ENCODE results near the gene MCCD1. TPM values are rescaled to one million over a fixed set of nuclear protein-coding genes. Genes with fewer than 3 reads are reported as not detected.
"Not testable (repeated sequence)": the region's sequence is repeated elsewhere in the genome, so short reads cannot be mapped to it uniquely, and the experiment has no call there.

Gene MCCD1
- total RNA-seq, 1 donor from 2014 or later: not detected

DNA sequence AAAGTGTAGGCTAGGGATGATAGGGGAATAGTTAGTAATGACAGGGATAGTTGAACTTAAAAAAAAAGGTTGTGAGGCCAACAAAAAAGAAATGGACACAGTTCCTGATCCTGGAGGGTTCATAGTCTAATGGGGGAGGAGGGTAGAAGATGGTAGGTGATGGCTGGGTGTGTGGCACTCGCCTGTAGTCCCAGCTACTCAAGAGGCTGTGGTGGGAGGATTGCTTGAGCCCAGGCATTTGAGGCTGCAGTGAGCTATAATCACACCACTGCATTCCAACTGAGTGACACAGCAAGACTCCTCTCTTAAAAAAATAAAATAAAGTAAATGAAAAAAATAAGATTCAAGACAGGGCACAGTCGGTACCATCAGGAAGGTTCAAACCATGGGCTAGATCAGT is 33.2 kb upstream of the MCCD1 start:
- Mint-ChIP-seq H3K27me3 (no peaks in the 10 kb centered on the region), H3K4me3 (peak overlapping the region; percentile 93), H3K4me1 (peaks cover 45% of the 10 kb centered on the region), H3K27ac (peak overlapping the region; percentile 97), H3K9me3 (no peaks in the 10 kb centered on the region), H3K36me3 (ENCODE audit: low read depth) (peaks cover 10% of the 10 kb centered on the region)
- intact Hi-C loops (cut with micrococcal nuclease): loop anchor here (5.0 to 10.0 kb wide), 3 partner anchors 93 to 811 kb away; partner anchors contain the start of genes HSPA1B, MICA and PPP1R18
- DNase-seq: no peak

GRCh38 chr6:31496826-31497225 is 31.9 kb upstream of the MCCD1 start:
- peak overlapping the region; percentile 93 for H3K4me3 Mint-ChIP-seq
- H3K27me3 Mint-ChIP-seq, H3K9me3 Mint-ChIP-seq: not testable (repeated sequence)
- peak; percentile 67 for DNase-seq
- intact Hi-C loops (cut with micrococcal nuclease): loop anchor here (1.0 to 10.0 kb wide), 4 partner anchors 95 to 812 kb away; partner anchors contain the start of genes HSPA1B, MICA and PPP1R18
- H3K27ac Mint-ChIP-seq: peak overlapping the region; percentile 89
- peaks cover 51% of the 10 kb centered on the region for H3K4me1 Mint-ChIP-seq
- H3K36me3 Mint-ChIP-seq (ENCODE audit: low read depth): peaks cover 11% of the 10 kb centered on the region

DNA sequence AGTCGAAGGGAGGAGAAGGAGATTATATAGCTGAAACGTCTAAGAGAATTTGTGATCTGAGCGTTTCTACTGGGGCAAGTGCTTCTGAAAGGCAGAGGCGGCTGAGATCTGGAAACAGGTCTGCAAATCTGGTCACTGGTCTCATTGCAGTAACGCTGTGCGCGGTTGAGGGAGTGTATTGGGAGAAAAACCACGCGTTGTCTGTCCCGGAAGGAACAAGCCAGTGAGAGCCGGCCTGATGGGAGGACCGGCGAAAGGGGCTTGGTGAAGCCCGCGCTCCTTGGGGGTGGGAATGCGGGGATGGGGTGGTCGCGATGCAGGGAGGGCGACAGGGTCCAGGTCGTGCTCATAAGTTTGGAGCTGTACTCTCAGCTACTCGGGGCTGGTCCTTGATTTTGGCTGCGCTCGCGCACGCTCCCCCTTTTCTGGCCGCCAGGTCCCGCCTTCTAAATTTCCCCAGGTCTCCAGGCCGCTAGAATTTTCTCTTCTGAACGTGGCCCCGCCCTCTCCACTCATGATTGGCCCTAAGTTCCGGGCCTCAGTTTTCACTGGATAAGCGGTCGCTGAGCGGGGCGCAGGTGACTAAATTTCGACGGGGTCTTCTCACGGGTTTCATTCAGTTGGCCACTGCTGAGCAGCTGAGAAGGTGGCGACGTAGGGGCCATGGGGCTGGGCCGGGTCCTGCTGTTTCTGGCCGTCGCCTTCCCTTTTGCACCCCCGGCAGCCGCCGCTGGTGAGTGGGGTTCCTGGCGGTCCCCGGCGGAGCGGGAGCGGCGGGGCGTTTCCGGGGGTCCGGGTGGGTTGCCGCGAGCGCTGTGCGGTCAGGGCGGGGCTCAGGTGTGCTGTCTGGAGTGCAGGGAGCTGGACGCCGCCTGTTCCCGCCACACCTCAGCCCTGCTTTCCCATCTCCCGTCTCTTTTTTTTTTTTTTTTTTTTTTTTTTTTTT is 31.0 kb upstream of the MCCD1 start, which contains the start of gene MICB:
Gene MICB (plus strand): TSS at position 615 of the 946 bp plus-strand sequence. CDS start 49 bp downstream, at position 664.
- intact Hi-C loops (cut with micrococcal nuclease): loop anchor here (1.0 to 10.0 kb wide), 4 partner anchors 96 to 813 kb away; partner anchors contain the start of genes HSPA1B, MICA and PPP1R18
- peak within 1 kb of the TSS; percentile 93 for H3K4me3 Mint-ChIP-seq

GRCh38 chr6:31498748-31499147 is 30.0 kb upstream of the MCCD1 start:
- Mint-ChIP-seq H3K36me3 (ENCODE audit: low read depth) (peaks cover 11% of the 10 kb centered on the region), H3K27ac (peak overlapping the region; percentile 55), H3K27me3 (no peaks in the 10 kb centered on the region), H3K4me3 (peak overlapping the region; percentile 93), H3K9me3 (no peaks in the 10 kb centered on the region), H3K4me1 (peaks cover 60% of the 10 kb centered on the region)
- no peak for DNase-seq
- intact Hi-C loops (cut with micrococcal nuclease): loop anchor here (5.0 to 10.0 kb wide), 3 partner anchors 96 to 814 kb away; partner anchors contain the start of genes HSPA1B, MICA and PPP1R18

More for the DNA sequence above, 31.0 kb upstream of the MCCD1 start, which contains the start of gene MICB:
- Mint-ChIP-seq H3K27ac (peak within 1 kb of the TSS; percentile 89), H3K9me3 (no peaks in the 10 kb centered on the region), H3K27me3 (no peaks in the 10 kb centered on the region), H3K4me1 (peaks cover 56% of the 10 kb centered on the region), H3K36me3 (ENCODE audit: low read depth) (peaks cover 11% of the 10 kb centered on the region)
- DNase-seq: peak; percentile 95

- H3K4me1 Mint-ChIP-seq: peaks cover 60% of the 10 kb centered on the region
- DNase-seq, H3K27ac Mint-ChIP-seq, H3K27me3 Mint-ChIP-seq, H3K9me3 Mint-ChIP-seq: not testable (repeated sequence)
- peaks cover 11% of the 10 kb centered on the region for H3K36me3 Mint-ChIP-seq (ENCODE audit: low read depth)
- H3K4me3 Mint-ChIP-seq: peak overlapping the region; percentile 93
- intact Hi-C loops (cut with micrococcal nuclease): loop anchor here (5.0 to 10.0 kb wide), 3 partner anchors 97 to 815 kb away; partner anchors contain the start of genes HSPA1B, MICA and PPP1R18
These were observed 29.1 kb upstream of the MCCD1 start for GRCh38 chr6:31499648-31500047.

GRCh38 chr6:31502586-31502985 is 26.2 kb upstream of the MCCD1 start:
- Mint-ChIP-seq H3K36me3 (ENCODE audit: low read depth) (peaks cover 27% of the 10 kb centered on the region), H3K9me3 (no peaks in the 10 kb centered on the region), H3K27ac (no peak overlapping the region), H3K27me3 (no peaks in the 10 kb centered on the region), H3K4me3 (no peak overlapping the region), H3K4me1 (peaks cover 47% of the 10 kb centered on the region)
- no peak for DNase-seq
- intact Hi-C loops (cut with micrococcal nuclease): no loop called here

DNA sequence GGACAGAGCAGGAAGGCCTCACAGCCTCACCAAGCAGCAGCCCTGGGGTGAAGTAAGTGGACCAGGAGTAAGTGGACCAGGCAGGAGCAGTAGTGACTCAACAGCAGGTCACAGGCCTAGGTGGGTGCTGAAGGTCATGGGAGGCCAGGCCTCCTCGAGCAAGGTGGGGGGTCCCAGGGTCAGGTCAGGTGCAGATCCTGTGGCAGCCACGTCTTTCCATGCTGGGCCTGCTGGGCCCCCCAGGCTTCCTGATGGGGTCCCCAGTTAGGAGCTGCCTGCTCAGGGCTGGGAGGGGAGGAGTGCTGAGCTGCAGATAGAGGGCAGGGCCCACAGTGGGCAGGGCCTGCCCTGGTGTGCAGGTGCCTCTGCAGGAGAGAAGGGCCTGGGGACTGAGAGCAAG is 19.7 kb upstream of the MCCD1 start:
- intact Hi-C loops (cut with micrococcal nuclease); H3K4me1 Mint-ChIP-seq; H3K9me3 Mint-ChIP-seq; H3K27me3 Mint-ChIP-seq; H3K27ac Mint-ChIP-seq; H3K4me3 Mint-ChIP-seq; DNase-seq: not testable (repeated sequence)
- peaks cover 51% of the 10 kb centered on the region for H3K36me3 Mint-ChIP-seq (ENCODE audit: low read depth)

- Mint-ChIP-seq H3K4me1 (peaks cover 6% of the 10 kb centered on the region), H3K27ac (no peak overlapping the region), H3K4me3 (no peak overlapping the region), H3K36me3 (ENCODE audit: low read depth) (peaks cover 48% of the 10 kb centered on the region), H3K9me3 (no peaks in the 10 kb centered on the region), H3K27me3 (no peaks in the 10 kb centered on the region)
- intact Hi-C loops (cut with micrococcal nuclease): no loop called here
- no peak for DNase-seq
These were observed 18.8 kb upstream of the MCCD1 start for GRCh38 chr6:31510007-31510406.

GRCh38 chr6:31513456-31514165 is 15.2 kb upstream of the MCCD1 start:
- Mint-ChIP-seq H3K4me1 (peaks cover 3% of the 10 kb centered on the region), H3K36me3 (ENCODE audit: low read depth) (peaks cover 22% of the 10 kb centered on the region), H3K27me3 (peaks cover 7% of the 10 kb centered on the region), H3K9me3 (no peaks in the 10 kb centered on the region), H3K4me3 (no peak overlapping the region), H3K27ac (no peak overlapping the region)
- no peak for DNase-seq
- intact Hi-C loops (cut with micrococcal nuclease): no loop called here

DNA sequence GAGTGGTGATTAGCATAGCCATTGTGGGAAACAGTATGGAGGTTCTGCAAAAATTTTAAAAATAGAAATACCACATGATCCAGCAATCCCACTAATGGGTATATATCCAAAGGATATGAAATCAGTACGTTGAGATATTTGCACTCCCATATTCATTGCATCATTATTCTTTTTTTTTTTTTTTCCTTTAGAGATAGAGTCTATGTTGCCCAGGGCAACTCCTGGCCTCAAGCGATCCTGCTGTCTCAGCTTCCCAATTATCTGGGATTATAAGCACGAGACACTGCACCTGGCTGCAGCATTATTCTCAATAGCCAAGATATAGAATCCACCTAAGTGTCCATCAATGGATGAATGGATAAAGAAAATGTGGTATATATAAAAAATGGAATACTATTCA is 6.9 kb upstream of the MCCD1 start:
- H3K4me3 Mint-ChIP-seq: no peak overlapping the region
- no peaks in the 10 kb centered on the region for H3K36me3 Mint-ChIP-seq (ENCODE audit: low read depth)
- no peaks in the 10 kb centered on the region for H3K9me3 Mint-ChIP-seq
- H3K4me1 Mint-ChIP-seq: no peaks in the 10 kb centered on the region
- peaks cover 26% of the 10 kb centered on the region for H3K27me3 Mint-ChIP-seq
- intact Hi-C loops (cut with micrococcal nuclease): no loop called here
- DNase-seq: no peak
- H3K27ac Mint-ChIP-seq: no peak overlapping the region

GRCh38 chr6:31525553-31525931 is 3.2 kb upstream of the MCCD1 start:
- Mint-ChIP-seq H3K27ac (no peak overlapping the region), H3K36me3 (ENCODE audit: low read depth) (peaks cover 10% of the 10 kb centered on the region), H3K27me3 (peaks cover 11% of the 10 kb centered on the region), H3K4me1 (no peaks in the 10 kb centered on the region), H3K4me3 (no peak overlapping the region), H3K9me3 (no peaks in the 10 kb centered on the region)
- no peak for DNase-seq
- intact Hi-C loops (cut with micrococcal nuclease): no loop called here

DNA sequence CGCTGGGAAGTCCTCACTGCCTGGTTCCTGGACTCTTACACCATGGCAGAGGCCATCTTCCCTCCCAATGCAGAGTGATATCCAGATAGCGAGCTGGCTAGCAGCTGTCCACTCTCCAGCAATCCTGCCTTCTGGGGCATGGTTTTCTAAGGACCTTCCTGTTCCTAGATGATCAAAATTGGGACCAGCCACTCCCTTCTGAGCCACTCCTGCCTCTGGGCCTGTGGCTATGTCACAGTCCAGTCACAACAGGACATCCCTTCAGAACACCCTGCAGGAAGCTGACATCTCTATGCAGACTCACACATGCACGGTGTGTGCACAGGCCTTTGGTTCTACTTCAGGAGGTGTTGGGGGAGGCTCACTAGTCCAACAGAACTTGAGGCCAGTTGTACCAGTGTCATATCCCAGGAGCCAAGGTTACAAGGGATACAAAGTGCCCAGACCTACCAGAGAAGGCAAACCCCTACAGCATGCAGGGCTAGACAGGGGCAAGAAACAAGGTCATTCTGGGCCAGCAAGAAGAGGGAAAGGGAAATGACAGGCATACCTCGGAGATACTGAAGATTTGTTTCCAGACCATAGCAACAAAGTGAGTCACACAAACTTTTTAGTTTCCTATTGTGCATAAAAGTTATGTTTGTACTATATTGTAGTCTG is 2.7 kb upstream of the MCCD1 start:
- H3K36me3 Mint-ChIP-seq (ENCODE audit: low read depth): peaks cover 15% of the 10 kb centered on the region
- intact Hi-C loops (cut with micrococcal nuclease): no loop called here
- peaks cover 9% of the 10 kb centered on the region for H3K27me3 Mint-ChIP-seq
- H3K4me1 Mint-ChIP-seq: peaks cover 2% of the 10 kb centered on the region
- no peak for DNase-seq
- no peaks in the 10 kb centered on the region for H3K9me3 Mint-ChIP-seq
- no peak overlapping the region for H3K27ac Mint-ChIP-seq
- no peak overlapping the region for H3K4me3 Mint-ChIP-seq

- intact Hi-C loops (cut with micrococcal nuclease): no loop called here
- H3K27ac Mint-ChIP-seq: no peak overlapping the region
- H3K27me3 Mint-ChIP-seq: no peaks in the 10 kb centered on the region
- no peak for DNase-seq
- H3K36me3 Mint-ChIP-seq (ENCODE audit: low read depth): peaks cover 34% of the 10 kb centered on the region
- H3K4me3 Mint-ChIP-seq: no peak overlapping the region
- H3K4me1 Mint-ChIP-seq: peaks cover 4% of the 10 kb centered on the region
- no peaks in the 10 kb centered on the region for H3K9me3 Mint-ChIP-seq
These were observed 420 bp upstream of the MCCD1 start for GRCh38 chr6:31528307-31528777.
